Activated CD8-positive, alpha-beta memory T cell treated with anti-CD3 and anti-CD28 coated beads, Interleukin-2, amount 10 ng/mL, durations not matched to agents 7 days and 5 days (primary cell): Measurements from ENCODE around the gene KDM6A. TPM values are rescaled to one million over a fixed set of nuclear protein-coding genes. Genes with fewer than 3 reads are reported as not detected.
A peak's percentile ranks its signal among the peaks of the same experiment; 100 is the strongest.
"Not testable (repeated sequence)": the region's sequence is repeated elsewhere in the genome, so short reads cannot be mapped to it uniquely, and the experiment has no call there.

Experiments used
- ATAC-seq: fragments of 150-1000 bp; cut with Tn5 transposase; one replicate; pipeline ENCODE4 v1.10.0; 2021; ENCODE audit warnings: moderate library complexity
- CTCF ChIA-PET: fragments of 350-600 bp; sonication (Branson Sonifier 250); formaldehyde crosslinking; loops from one replicate; lab custom pipeline; 2021; ENCODE audit warnings: antibody characterized with exemption; lab: Charles Lee
- DNase-seq: peaks from one replicate; pipeline ENCODE4 v3.0.0-alpha.2; 2020
- H3K27ac Mint-ChIP-seq: one replicate; pipeline ENCODE4 v1.8.0; 2021; ENCODE audit warnings: mild to moderate bottlenecking, mixed read lengths
- H3K27me3 Mint-ChIP-seq: one replicate; pipeline ENCODE4 v1.8.0; 2021; ENCODE audit warnings: mixed read lengths
- H3K36me3 Mint-ChIP-seq: one replicate; pipeline ENCODE4 v1.8.0; 2021; ENCODE audit warnings: mild to moderate bottlenecking, mixed read lengths
- H3K4me1 Mint-ChIP-seq: one replicate; pipeline ENCODE4 v1.8.0; 2021; ENCODE audit warnings: mixed read lengths
- H3K4me3 Mint-ChIP-seq: one replicate; pipeline ENCODE4 v1.8.0; 2021; ENCODE audit warnings: mild to moderate bottlenecking, moderate library complexity, mixed read lengths
- H3K9me3 Mint-ChIP-seq: one replicate; pipeline ENCODE4 v1.8.0; 2022; ENCODE audit warnings: low read depth, mixed read lengths
- total RNA-seq, 2 experiments: library from RNA; stranded (reverse); gene quantifications; one replicate each; pipeline ENCODE4 v1.2.3, GENCODE V29; 2021

KDM6A gene
- 10 to 100 TPM; 25.9 to 33.7 TPM for total RNA-seq

GRCh38 chrX:44872821-44873414 lies at the start of gene KDM6A:
Gene KDM6A, plus strand, starts transcription at chrX:44873188. Its CDS starts 364 bp downstream, at chrX:44873552.
- DNase-seq = peak; percentile 97
- peaks cover 9% of the 10 kb centered on the region for H3K4me1 Mint-ChIP-seq

GRCh38 chrX:44823193-44823592 lies 49.8 kb upstream of the KDM6A start:
- ATAC-seq, H3K4me3 Mint-ChIP-seq, CTCF ChIA-PET: not testable (repeated sequence)

More at GRCh38 chrX:44872821-44873414, at the start of gene KDM6A:
- CTCF ChIA-PET = no interaction called here
- H3K27me3 Mint-ChIP-seq = no peaks in the 10 kb centered on the region
- H3K27ac Mint-ChIP-seq = peak within 1 kb of the TSS; percentile 98
- peak; percentile 91 for ATAC-seq
- peak within 1 kb of the TSS; percentile 90 for H3K4me3 Mint-ChIP-seq
- no peaks in the 10 kb centered on the region for H3K9me3 Mint-ChIP-seq
- H3K36me3 Mint-ChIP-seq = peaks cover 7% of the 10 kb centered on the region

GRCh38 chrX:44828008-44828605 lies 44.9 kb upstream of the KDM6A start:
- DNase-seq (no peak), ATAC-seq (no peak)
- no peak overlapping the region for H3K4me3 Mint-ChIP-seq
- no peaks in the 10 kb centered on the region for H3K9me3 Mint-ChIP-seq
- H3K4me1 Mint-ChIP-seq = no peaks in the 10 kb centered on the region
- CTCF ChIA-PET = no interaction called here
- H3K27me3 Mint-ChIP-seq = no peaks in the 10 kb centered on the region
- no peaks in the 10 kb centered on the region for H3K36me3 Mint-ChIP-seq
- no peak overlapping the region for H3K27ac Mint-ChIP-seq

More at GRCh38 chrX:44823193-44823592, 49.8 kb upstream of the KDM6A start:
- H3K27ac Mint-ChIP-seq, H3K9me3 Mint-ChIP-seq, H3K4me1 Mint-ChIP-seq, H3K36me3 Mint-ChIP-seq, DNase-seq, H3K27me3 Mint-ChIP-seq: not testable (repeated sequence)

- Mint-ChIP-seq H3K27ac (no peak overlapping the region), H3K27me3 (no peaks in the 10 kb centered on the region), H3K9me3 (no peaks in the 10 kb centered on the region), H3K4me3 (no peak overlapping the region), H3K4me1 (no peaks in the 10 kb centered on the region), H3K36me3 (no peaks in the 10 kb centered on the region)
- DNase-seq = no peak
- no peak for ATAC-seq
- CTCF ChIA-PET = no interaction called here
Measured at GRCh38 chrX:44829832-44830231, 43.2 kb upstream of the KDM6A start.

GRCh38 chrX:44842550-44843317 lies 30.3 kb upstream of the KDM6A start:
- no peaks in the 10 kb centered on the region for H3K36me3 Mint-ChIP-seq
- CTCF ChIA-PET = no interaction called here
- no peak for DNase-seq

GRCh38 chrX:44843318-44843702 lies 29.7 kb upstream of the KDM6A start:
- H3K36me3 Mint-ChIP-seq = no peaks in the 10 kb centered on the region
- no peaks in the 10 kb centered on the region for H3K9me3 Mint-ChIP-seq
- DNase-seq (no peak), ATAC-seq (no peak)
- no peak overlapping the region for H3K27ac Mint-ChIP-seq
- H3K4me3 Mint-ChIP-seq = no peak overlapping the region
- H3K27me3 Mint-ChIP-seq = no peaks in the 10 kb centered on the region
- CTCF ChIA-PET = no interaction called here
- H3K4me1 Mint-ChIP-seq = no peaks in the 10 kb centered on the region

More at GRCh38 chrX:44842550-44843317, 30.3 kb upstream of the KDM6A start:
- Mint-ChIP-seq H3K27ac (no peak overlapping the region), H3K4me1 (no peaks in the 10 kb centered on the region), H3K4me3 (no peak overlapping the region), H3K27me3 (no peaks in the 10 kb centered on the region), H3K9me3 (no peaks in the 10 kb centered on the region)
- ATAC-seq = no peak

- Mint-ChIP-seq H3K36me3 (no peaks in the 10 kb centered on the region), H3K9me3 (no peaks in the 10 kb centered on the region), H3K4me3 (no peak within 1 kb of the TSS), H3K4me1 (no peaks in the 10 kb centered on the region), H3K27ac (no peak within 1 kb of the TSS), H3K27me3 (no peaks in the 10 kb centered on the region)
- no peak for DNase-seq
- ATAC-seq = no peak
- CTCF ChIA-PET = no interaction called here
Measured at GRCh38 chrX:44843753-44844152, 29.2 kb upstream of the KDM6A start, which contains the start of gene DUSP21. Gene DUSP21, plus strand, starts transcription at chrX:44844021. Its CDS starts 112 bp downstream, at chrX:44844133.

- no peaks in the 10 kb centered on the region for H3K9me3 Mint-ChIP-seq
- CTCF ChIA-PET = no interaction called here
Measured at GRCh38 chrX:44844204-44844603, 28.8 kb upstream of the KDM6A start.

GRCh38 chrX:44850891-44851290 lies 22.1 kb upstream of the KDM6A start:
- H3K4me3 Mint-ChIP-seq, H3K4me1 Mint-ChIP-seq, ATAC-seq, H3K27ac Mint-ChIP-seq, CTCF ChIA-PET, DNase-seq, H3K27me3 Mint-ChIP-seq, H3K9me3 Mint-ChIP-seq, H3K36me3 Mint-ChIP-seq: not testable (repeated sequence)

More at GRCh38 chrX:44844204-44844603, 28.8 kb upstream of the KDM6A start:
- no peak overlapping the region for H3K27ac Mint-ChIP-seq
- no peaks in the 10 kb centered on the region for H3K27me3 Mint-ChIP-seq
- no peak overlapping the region for H3K4me3 Mint-ChIP-seq
- DNase-seq = no peak
- H3K4me1 Mint-ChIP-seq = no peaks in the 10 kb centered on the region
- no peaks in the 10 kb centered on the region for H3K36me3 Mint-ChIP-seq
- ATAC-seq = no peak

- Mint-ChIP-seq H3K27ac (peak overlapping the region; percentile 35), H3K27me3 (no peaks in the 10 kb centered on the region), H3K36me3 (peaks cover 5% of the 10 kb centered on the region), H3K9me3 (no peaks in the 10 kb centered on the region), H3K4me3 (peak overlapping the region; percentile 48), H3K4me1 (peaks cover 6% of the 10 kb centered on the region)
- DNase-seq (no peak), ATAC-seq (no peak)
- CTCF ChIA-PET = interaction anchor here (0.5 kb wide), 1 partner anchor 28 kb away, joined by 3 read pairs; no protein-coding TSS in a partner anchor
Measured at GRCh38 chrX:44871114-44871645, 1.8 kb upstream of the KDM6A start.

- Mint-ChIP-seq H3K27ac (peak overlapping the region; percentile 92), H3K4me3 (peak overlapping the region; percentile 90), H3K27me3 (no peaks in the 10 kb centered on the region), H3K4me1 (peaks cover 7% of the 10 kb centered on the region), H3K36me3 (peaks cover 5% of the 10 kb centered on the region), H3K9me3 (no peaks in the 10 kb centered on the region)
- ATAC-seq = peak; percentile 25
- CTCF ChIA-PET = no interaction called here
- peak; percentile 44 for DNase-seq
Measured at GRCh38 chrX:44871931-44872820, 812 bp upstream of the KDM6A start.

GRCh38 chrX:44873415-44874276 lies 658 bp downstream of the KDM6A start:
- Mint-ChIP-seq H3K4me3 (peak overlapping the region; percentile 90), H3K27me3 (no peaks in the 10 kb centered on the region), H3K27ac (peak overlapping the region; percentile 98), H3K4me1 (peaks cover 9% of the 10 kb centered on the region), H3K36me3 (peaks cover 7% of the 10 kb centered on the region), H3K9me3 (no peaks in the 10 kb centered on the region)
- ATAC-seq (peak; percentile 4), DNase-seq (peak; percentile 55)
- CTCF ChIA-PET = interaction anchor here (1.0 to 1.4 kb wide), 2 partner anchors 197 to 818 kb away, joined by 3 to 5 read pairs; no protein-coding TSS in a partner anchor
